SU-DHL-6 (cell line): ENCODE measurements around the gene TOLLIP.

Experiments used
- H2AFZ ChIP-seq: fragments of 200-600 bp; sonication (generic); 2 replicates; pipeline ENCODE4 v1.6.1; 2014; ENCODE audit warnings: low read depth, mild to moderate bottlenecking, moderate library complexity, mixed read lengths, antibody characterized with exemption, low read length; ENCODE audit not compliant: severe bottlenecking
- H3F3A ChIP-seq: fragments of 200-600 bp; shearing (Covaris generic); 2 replicates; pipeline ENCODE4 v1.6.0; 2016; ENCODE audit warnings: antibody characterized with exemption, mild to moderate bottlenecking; ENCODE audit not compliant: insufficient read depth
- H3K27ac ChIP-seq: fragments of 200-600 bp; sonication (generic); 2 replicates; pipeline ENCODE4 v1.5.1; 2016; ENCODE audit warnings: low read depth, mild to moderate bottlenecking, low read length, moderate library complexity, mixed read lengths
- H3K27me3 ChIP-seq: fragments of 200-600 bp; sonication (generic), shearing (Covaris generic); 2 replicates; pipeline ENCODE4 v1.6.0; 2014; ENCODE audit warnings: mild to moderate bottlenecking, low read length
- H3K36me3 ChIP-seq: fragments of 200-600 bp; sonication (generic); 2 replicates; pipeline ENCODE4 v1.6.1; 2014; ENCODE audit warnings: mild to moderate bottlenecking, low read length, mixed read lengths
- H3K4me2 ChIP-seq: fragments of 300-600, 200-600 bp; shearing (Covaris generic), sonication (generic); 2 replicates; pipeline ENCODE4 v1.6.0; 2014; ENCODE audit warnings: low read length, low read depth, mild to moderate bottlenecking; ENCODE audit not compliant: poor library complexity, severe bottlenecking
- H3K4me3 ChIP-seq: fragments of 200-600 bp; sonication (generic); 2 replicates; pipeline ENCODE4 v1.5.1; 2014; ENCODE audit warnings: antibody characterized with exemption, low read length, mild to moderate bottlenecking, mixed read lengths; ENCODE audit not compliant: insufficient read depth, poor library complexity, severe bottlenecking
- H3K79me2 ChIP-seq: fragments of 200-600 bp; sonication (generic); 2 replicates; pipeline ENCODE4 v1.6.1; 2014; ENCODE audit warnings: mild to moderate bottlenecking, low read length, moderate library complexity; ENCODE audit not compliant: insufficient read depth
- H3K9ac ChIP-seq: fragments of 200-600 bp; sonication (generic); 2 replicates; pipeline ENCODE4 v1.7.0; 2014; ENCODE audit warnings: mild to moderate bottlenecking, low read length
- H3K9me2 ChIP-seq: fragments of 200-600 bp; sonication (generic); replicated peaks from 2 replicates; pipeline ENCODE4 v1.6.1; 2014; ENCODE audit warnings: low read length; ENCODE audit not compliant: insufficient read depth
- H3K9me3 ChIP-seq: fragments of 200-600 bp; sonication (generic); 2 replicates; pipeline ENCODE4 v1.6.1; 2014; ENCODE audit warnings: low read length, mixed read lengths; ENCODE audit not compliant: insufficient read depth
- H4K20me1 ChIP-seq: fragments of 200-600 bp; sonication (generic); 2 replicates; pipeline ENCODE4 v1.6.1; 2014; ENCODE audit warnings: low read depth, mild to moderate bottlenecking, antibody characterized with exemption, low read length, moderate library complexity, mixed read lengths
- EZH2phosphoT487 ChIP-seq: fragments of 200-600 bp; sonication (generic), shearing (Covaris generic); conservative IDR thresholded peaks from 2 replicates; pipeline ENCODE4 v1.6.1; 2018; ENCODE audit warnings: mild to moderate bottlenecking, antibody characterized with exemption, low read length, moderate library complexity, mixed read lengths
- TF ChIP-seq, protein P1 (sequence below): fragments of 200-600 bp; sonication (generic); IDR thresholded peaks from one replicate; pipeline ENCODE4 v1.5.1; 2017; ENCODE audit warnings: antibody characterized with exemption, mild to moderate bottlenecking, low read length, moderate library complexity; ENCODE audit not compliant: insufficient read depth, poor library complexity, severe bottlenecking

TOLLIP gene

DNA sequence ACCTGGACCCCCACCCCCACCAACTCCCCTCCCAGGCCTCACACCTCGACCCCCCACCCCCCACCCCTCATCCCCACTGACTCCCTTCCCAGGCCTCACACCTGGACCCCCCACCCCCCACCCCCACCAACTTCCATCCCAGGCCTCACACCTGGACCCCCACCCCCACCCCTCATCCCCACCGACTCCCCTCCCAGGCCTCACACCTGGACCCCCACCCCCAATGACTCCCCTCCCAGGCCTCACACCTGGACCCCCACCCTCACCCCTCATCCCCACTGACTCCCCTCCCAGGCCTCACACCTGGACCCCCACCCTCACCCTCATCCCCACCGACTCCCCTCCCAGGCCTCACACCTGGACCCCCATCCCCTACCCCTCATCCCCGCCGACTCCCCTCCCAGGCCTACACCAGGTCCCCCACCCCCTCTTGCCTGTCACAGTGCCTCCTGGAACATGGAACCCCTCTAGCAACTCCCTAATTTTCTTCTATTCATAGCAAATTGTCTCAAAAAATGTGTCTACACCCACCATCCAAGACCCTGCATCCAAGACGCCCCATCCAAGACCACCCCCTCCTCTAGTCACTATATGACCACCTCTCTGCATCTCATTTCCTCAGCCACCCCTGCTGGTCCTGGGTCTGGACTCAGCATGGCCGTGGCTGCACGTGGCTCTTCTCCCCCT is 43.4 kb upstream of the TOLLIP start:
- Histone ChIP-seq H3K36me3 (no peaks in the 10 kb centered on the region), H3F3A (no peaks in the 10 kb centered on the region), H3K9me3 (no peaks in the 10 kb centered on the region), H3K4me2 (no peak overlapping the region), H2AFZ (no peak overlapping the region), H3K9me2 (no peaks in the 10 kb centered on the region), H3K4me3 (no peak overlapping the region), H3K79me2 (no peaks in the 10 kb centered on the region), H3K9ac (no peak overlapping the region), H4K20me1 (no peaks in the 10 kb centered on the region), H3K27ac (no peak overlapping the region), H3K27me3 (no peaks in the 10 kb centered on the region)
- TF ChIP-seq EZH2phosphoT487, result no peak

DNA sequence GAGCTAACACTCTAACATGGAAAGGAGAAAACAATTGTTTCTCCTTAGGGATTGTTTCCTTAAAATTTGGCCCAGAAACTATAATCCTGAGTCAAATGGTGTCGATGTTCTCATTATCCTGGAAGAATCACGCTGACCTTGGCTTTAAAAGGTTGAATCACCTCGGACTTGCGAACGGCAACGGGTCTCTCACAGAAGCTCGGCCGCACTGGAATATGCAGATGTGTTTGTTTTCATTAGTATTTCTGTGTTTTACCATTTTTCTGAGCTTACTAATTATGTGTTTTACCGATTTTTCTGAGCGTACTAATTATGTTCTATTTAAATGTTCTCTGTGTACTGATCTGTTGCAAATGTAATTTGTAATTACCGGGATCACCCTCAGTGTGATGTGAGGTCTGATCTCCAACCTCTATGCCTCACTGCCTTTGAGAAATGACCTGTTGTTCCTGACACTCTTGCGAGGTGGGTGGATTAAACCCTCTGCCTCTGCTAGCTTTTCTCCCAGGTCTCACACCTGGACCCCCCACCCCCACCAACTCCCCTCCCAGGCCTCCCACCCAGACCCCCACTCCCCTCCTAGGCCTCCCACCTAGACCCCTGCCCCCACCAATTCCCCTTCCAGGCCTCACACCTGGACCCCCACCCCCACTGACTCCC is 42.0 kb upstream of the TOLLIP start:
- Histone ChIP-seq H2AFZ (no peak overlapping the region), H3K36me3 (no peaks in the 10 kb centered on the region), H3K4me2 (no peak overlapping the region), H3K27me3 (no peaks in the 10 kb centered on the region), H3K27ac (no peak overlapping the region), H3K9me2 (no peaks in the 10 kb centered on the region), H3K4me3 (no peak overlapping the region), H3K9ac (no peak overlapping the region), H4K20me1 (no peaks in the 10 kb centered on the region), H3K9me3 (no peaks in the 10 kb centered on the region), H3F3A (no peaks in the 10 kb centered on the region), H3K79me2 (no peaks in the 10 kb centered on the region)
- no peak for TF ChIP-seq EZH2phosphoT487
- TF ChIP-seq, protein P1, sequence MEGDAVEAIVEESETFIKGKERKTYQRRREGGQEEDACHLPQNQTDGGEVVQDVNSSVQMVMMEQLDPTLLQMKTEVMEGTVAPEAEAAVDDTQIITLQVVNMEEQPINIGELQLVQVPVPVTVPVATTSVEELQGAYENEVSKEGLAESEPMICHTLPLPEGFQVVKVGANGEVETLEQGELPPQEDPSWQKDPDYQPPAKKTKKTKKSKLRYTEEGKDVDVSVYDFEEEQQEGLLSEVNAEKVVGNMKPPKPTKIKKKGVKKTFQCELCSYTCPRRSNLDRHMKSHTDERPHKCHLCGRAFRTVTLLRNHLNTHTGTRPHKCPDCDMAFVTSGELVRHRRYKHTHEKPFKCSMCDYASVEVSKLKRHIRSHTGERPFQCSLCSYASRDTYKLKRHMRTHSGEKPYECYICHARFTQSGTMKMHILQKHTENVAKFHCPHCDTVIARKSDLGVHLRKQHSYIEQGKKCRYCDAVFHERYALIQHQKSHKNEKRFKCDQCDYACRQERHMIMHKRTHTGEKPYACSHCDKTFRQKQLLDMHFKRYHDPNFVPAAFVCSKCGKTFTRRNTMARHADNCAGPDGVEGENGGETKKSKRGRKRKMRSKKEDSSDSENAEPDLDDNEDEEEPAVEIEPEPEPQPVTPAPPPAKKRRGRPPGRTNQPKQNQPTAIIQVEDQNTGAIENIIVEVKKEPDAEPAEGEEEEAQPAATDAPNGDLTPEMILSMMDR, result no peak

- H2AFZ ChIP-seq, result no peak overlapping the region
- H3K4me3 ChIP-seq, result no peak overlapping the region
- H3K4me2 ChIP-seq, result no peak overlapping the region
- no peaks in the 10 kb centered on the region for H4K20me1 ChIP-seq
- H3K9ac ChIP-seq, result no peak overlapping the region
- TF ChIP-seq EZH2phosphoT487, result no peak
- TF ChIP-seq, protein P1, result no peak
- H3K9me3 ChIP-seq, result no peaks in the 10 kb centered on the region
- no peaks in the 10 kb centered on the region for H3K27me3 ChIP-seq
- H3K36me3 ChIP-seq, result no peaks in the 10 kb centered on the region
- H3K79me2 ChIP-seq, result no peaks in the 10 kb centered on the region
- H3F3A ChIP-seq, result no peaks in the 10 kb centered on the region
- no peaks in the 10 kb centered on the region for H3K9me2 ChIP-seq
- H3K27ac ChIP-seq, result no peak overlapping the region
Observed at GRCh38 chr11:1350086-1350725, 40.8 kb upstream of the TOLLIP start.
